Common myeloid progenitor, CD34-positive (primary cell): ENCODE measurements around the gene NPIPA7.
"Not testable (repeated sequence)": the region's sequence is repeated elsewhere in the genome, so short reads cannot be mapped to it uniquely, and the experiment has no call there.

Source experiments
- CTCF ChIA-PET: fragments of 350-600 bp; sonication (Branson Sonifier 250); formaldehyde crosslinking; loops from one replicate; lab custom pipeline; 2021; ENCODE audit warnings: antibody characterized with exemption; lab: Charles Lee
- POLR2A ChIA-PET: fragments of 350-600 bp; sonication (Branson Sonifier 250); formaldehyde crosslinking; loops from one replicate; lab custom pipeline; 2021; ENCODE audit warnings: antibody characterized with exemption; lab: Charles Lee
- DNase-seq, 3 donors: peaks; one replicate each; pipeline versions ENCODE4 v3.0.0 to v3.0.0-alpha.2; 2013
- H3K27ac ChIP-seq, 2 experiments: 1 replicate in 1 of 2; 2 replicates in 1 of 2; pipeline ENCODE4 v1.7.0; 2013; ENCODE audit warnings: inconsistent platforms in 2 of 2, low read length in 2 of 2, mild to moderate bottlenecking in 2 of 2, low read depth in 1 of 2, moderate library complexity in 1 of 2; ENCODE audit not compliant: severe bottlenecking in 2 of 2, insufficient read depth in 1 of 2, poor library complexity in 1 of 2
- H3K27me3 ChIP-seq, 5 experiments: replicated peaks in 2 of 5; 1 replicate in 3 of 5; 2 replicates in 2 of 5; pipeline versions ENCODE4 v1.6.1 to v1.7.0; 2013; ENCODE audit warnings: low read length in 4 of 5, mild to moderate bottlenecking in 2 of 5, moderate library complexity in 2 of 5, inconsistent platforms in 1 of 5; ENCODE audit not compliant: insufficient read depth in 5 of 5, control insufficient read depth in 4 of 5
- H3K36me3 ChIP-seq, 4 experiments: 1 replicate in 2 of 4; 2 replicates in 2 of 4; pipeline versions ENCODE4 v1.6.1 to v1.7.0; 2013; ENCODE audit warnings: low read length in 3 of 4, control low read depth in 1 of 4, mild to moderate bottlenecking in 1 of 4; ENCODE audit not compliant: control insufficient read depth in 4 of 4, insufficient read depth in 4 of 4
- H3K4me1 ChIP-seq, 4 experiments: 1 replicate in 3 of 4; 2 replicates in 1 of 4; pipeline versions ENCODE4 v1.6.1 to v1.7.1; 2013; ENCODE audit warnings: low read length in 3 of 4, mild to moderate bottlenecking in 3 of 4, control low read depth in 1 of 4, inconsistent platforms in 1 of 4, moderate library complexity in 1 of 4; ENCODE audit not compliant: control insufficient read depth in 4 of 4, insufficient read depth in 4 of 4; ENCODE audit errors: control extremely low read depth in 1 of 4
- H3K4me3 ChIP-seq, 7 experiments: 1 replicate in 4 of 7; 2 replicates in 3 of 7; pipeline versions ENCODE4 v1.5.1 to v1.7.0; 2013; ENCODE audit warnings: mild to moderate bottlenecking in 7 of 7, low read length in 6 of 7, moderate library complexity in 6 of 7, inconsistent platforms in 2 of 7, low read depth in 2 of 7, control low read depth in 1 of 7; ENCODE audit not compliant: insufficient read depth in 4 of 7, control insufficient read depth in 1 of 7; ENCODE audit errors: extremely low read depth in 1 of 7
- H3K9me3 ChIP-seq, 5 experiments: 1 replicate in 4 of 5; 2 replicates in 1 of 5; pipeline versions ENCODE4 v1.6.1 to v1.7.1; 2013; ENCODE audit warnings: low read length in 4 of 5, mild to moderate bottlenecking in 2 of 5, inconsistent platforms in 1 of 5, low read depth in 1 of 5, moderate library complexity in 1 of 5; ENCODE audit not compliant: control insufficient read depth in 4 of 5, insufficient read depth in 2 of 5; ENCODE audit errors: control extremely low read depth in 1 of 5
- WGBS: methylation state at CpG from one replicate; pipeline ENCODE4 v1.1.5; 2013; ENCODE audit not compliant: insufficient coverage; 5-methylcytosine and 5-hydroxymethylcytosine counted together

The NPIPA7 gene

GRCh38 chr16:16417914-16418544 lies 39.1 kb downstream of the NPIPA7 start:
- CTCF ChIA-PET, H3K36me3 ChIP-seq, DNase-seq, H3K4me1 ChIP-seq, H3K4me3 ChIP-seq, H3K9me3 ChIP-seq, H3K27ac ChIP-seq, H3K27me3 ChIP-seq, POLR2A ChIA-PET: not testable (repeated sequence)
- no CpG with 5 or more reads among the region's 5 CpGs for WGBS

DNA sequence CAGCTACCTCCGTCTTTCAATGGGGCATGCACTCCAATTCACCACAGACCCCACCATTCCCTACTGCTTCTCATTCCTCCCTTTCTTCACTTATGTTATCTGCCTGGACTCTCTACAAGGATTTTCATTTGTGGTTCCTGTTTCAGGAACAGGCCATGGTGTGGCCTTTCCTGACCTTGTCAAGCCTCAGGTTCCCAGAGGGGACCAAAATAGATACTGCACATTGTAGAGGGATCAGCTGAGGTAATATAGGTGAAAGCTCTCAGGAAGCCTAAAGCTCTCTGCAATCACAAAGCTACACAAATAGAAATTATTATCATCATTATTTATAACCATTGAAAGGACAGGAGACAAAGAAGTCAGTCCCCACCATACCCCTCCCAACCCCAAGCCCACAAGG lies 41.6 kb downstream of the NPIPA7 start:
- H3K4me3 ChIP-seq, H3K36me3 ChIP-seq, H3K9me3 ChIP-seq, POLR2A ChIA-PET, H3K27me3 ChIP-seq, H3K4me1 ChIP-seq, H3K27ac ChIP-seq, DNase-seq, CTCF ChIA-PET: not testable (repeated sequence)
- no CpG with 5 or more reads among the region's 1 CpG for WGBS

GRCh38 chr16:16425146-16425545 lies 46.2 kb downstream of the NPIPA7 start:
- CTCF ChIA-PET, H3K27ac ChIP-seq, DNase-seq, H3K36me3 ChIP-seq, POLR2A ChIA-PET, H3K4me3 ChIP-seq, H3K9me3 ChIP-seq, H3K4me1 ChIP-seq, H3K27me3 ChIP-seq: not testable (repeated sequence)
- no CpG with 5 or more reads among the region's 2 CpGs for WGBS

DNA sequence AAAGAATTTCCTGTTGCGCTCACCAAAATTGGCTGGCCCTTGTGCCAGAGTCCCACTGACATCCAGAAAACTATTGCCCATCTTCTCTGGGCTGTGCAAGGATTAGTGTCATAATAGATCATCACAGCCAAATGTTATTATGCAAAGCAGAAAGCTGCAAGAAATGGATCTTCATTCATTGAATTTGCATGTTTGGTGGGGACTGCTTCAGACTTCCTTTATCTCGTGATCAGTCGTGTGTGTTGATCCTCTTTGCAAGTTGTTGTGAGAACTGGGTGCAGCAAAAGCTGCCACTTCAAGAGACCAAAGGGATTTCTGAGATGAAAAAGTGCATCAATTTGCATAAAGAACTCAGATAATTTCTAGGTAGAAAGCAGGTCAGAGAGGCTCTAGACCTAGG lies 52.2 kb downstream of the NPIPA7 start:
- POLR2A ChIA-PET, H3K9me3 ChIP-seq, H3K36me3 ChIP-seq, H3K4me3 ChIP-seq, DNase-seq, H3K4me1 ChIP-seq, H3K27ac ChIP-seq, CTCF ChIA-PET, H3K27me3 ChIP-seq: not testable (repeated sequence)
- no CpG with 5 or more reads among the region's 3 CpGs for WGBS

DNA sequence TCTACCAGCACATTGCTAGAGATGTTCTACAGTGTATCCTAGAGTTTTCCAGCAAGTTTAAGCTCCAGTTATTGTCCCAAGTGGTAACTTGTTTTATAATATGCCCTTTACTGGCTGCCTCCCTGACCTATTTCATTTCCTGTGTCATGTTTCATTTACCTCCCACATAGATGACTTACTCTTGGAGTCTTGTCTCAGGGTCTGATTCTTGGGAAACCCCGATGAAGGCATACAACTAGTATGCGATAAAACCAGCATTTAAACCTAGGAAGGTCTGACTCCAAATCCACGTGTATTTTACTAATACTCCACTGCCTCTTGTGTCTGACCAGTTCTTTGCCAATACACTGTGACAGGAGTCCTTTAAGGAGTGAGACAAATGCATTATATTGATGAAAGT lies 55.8 kb downstream of the NPIPA7 start:
- not testable (repeated sequence) for H3K36me3 ChIP-seq, H3K4me1 ChIP-seq

DNA sequence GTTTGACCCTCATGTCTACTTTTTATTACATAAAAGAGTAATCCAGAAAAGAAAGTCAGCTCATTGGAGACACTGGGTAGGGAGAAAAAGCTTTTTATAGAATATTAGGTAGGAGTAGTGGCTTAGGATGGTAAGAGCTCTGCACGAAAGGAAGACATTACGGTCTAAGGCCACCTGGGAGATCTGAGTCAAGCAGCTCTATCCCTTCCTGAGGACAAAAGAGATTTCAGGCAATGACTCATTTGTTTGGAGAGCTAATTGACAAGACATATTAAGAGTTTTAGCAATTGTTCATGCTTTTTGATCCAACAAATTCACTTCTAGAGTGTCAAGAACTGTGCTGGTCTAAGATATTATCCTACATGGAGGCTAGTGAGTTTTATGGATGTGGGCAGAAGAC lies 62.5 kb downstream of the NPIPA7 start:
- CTCF ChIA-PET, H3K4me3 ChIP-seq, POLR2A ChIA-PET, H3K9me3 ChIP-seq, H3K4me1 ChIP-seq, H3K36me3 ChIP-seq, DNase-seq, H3K27ac ChIP-seq, H3K27me3 ChIP-seq: not testable (repeated sequence)
- no CpG with 5 or more reads among the region's 2 CpGs for WGBS

More for the DNA sequence above, 55.8 kb downstream of the NPIPA7 start:
- POLR2A ChIA-PET, DNase-seq, H3K4me3 ChIP-seq, H3K9me3 ChIP-seq, H3K27me3 ChIP-seq, H3K27ac ChIP-seq, CTCF ChIA-PET: not testable (repeated sequence)
- no CpG with 5 or more reads among the region's 3 CpGs for WGBS
